Kidney epithelial cell (primary cell): ENCODE data around the gene C1QL2. TPM values are rescaled to one million over a fixed set of nuclear protein-coding genes. Genes with fewer than 3 reads are reported as not detected.

Experiments used
- DNase-seq: peaks from one replicate; pipeline ENCODE4 v3.0.0-alpha.2; 2010; ENCODE audit warnings: low read depth
- H3K27me3 ChIP-seq: 2 replicates; pipeline ENCODE4 v1.6.0; 2011; ENCODE audit warnings: low read length; ENCODE audit not compliant: control insufficient read depth, insufficient read depth
- H3K36me3 ChIP-seq: 2 replicates; pipeline ENCODE4 v1.5.1; 2011; ENCODE audit warnings: low read length; ENCODE audit not compliant: control insufficient read depth, insufficient read depth
- H3K4me3 ChIP-seq: 2 replicates; pipeline ENCODE4 v1.5.1; 2011; ENCODE audit warnings: low read depth, mild to moderate bottlenecking, control low read depth, low read length
- CTCF ChIP-seq: IDR thresholded peaks from 2 replicates; pipeline ENCODE4 v1.5.1; 2011; ENCODE audit warnings: mild to moderate bottlenecking, moderate library complexity, low read length, control low read depth, inconsistent platforms; ENCODE audit not compliant: insufficient read depth, poor library complexity, severe bottlenecking
- total RNA-seq: library from RNA; depleted of rRNA; stranded (reverse); fragments of >200 nt; gene quantifications from 2 replicates; pipeline ENCODE4 v1.2.3, GENCODE V29; 2015

Gene C1QL2
- total RNA-seq, 1 donor from 2014 or later = not detected

- no peaks in the 10 kb centered on the region for H3K27me3 ChIP-seq
- TF ChIP-seq CTCF = no peak
- no peaks in the 10 kb centered on the region for H3K36me3 ChIP-seq
- no peak overlapping the region for H3K4me3 ChIP-seq
- DNase-seq = no peak
Observed at GRCh38 chr2:119202610-119203310, 44.2 kb upstream of the C1QL2 start.

GRCh38 chr2:119201815-119202214 lies 43.3 kb upstream of the C1QL2 start:
- TF ChIP-seq CTCF = no peak
- DNase-seq = no peak

GRCh38 chr2:119198240-119198840 lies 39.8 kb upstream of the C1QL2 start:
- Histone ChIP-seq H3K4me3 (no peak overlapping the region), H3K27me3 (no peaks in the 10 kb centered on the region), H3K36me3 (no peaks in the 10 kb centered on the region)
- DNase-seq = no peak
- no peak for TF ChIP-seq CTCF

More at GRCh38 chr2:119201815-119202214, 43.3 kb upstream of the C1QL2 start:
- Histone ChIP-seq H3K27me3 (no peaks in the 10 kb centered on the region), H3K4me3 (no peak overlapping the region), H3K36me3 (no peaks in the 10 kb centered on the region)

GRCh38 chr2:119197529-119198239 lies 39.1 kb upstream of the C1QL2 start:
- no peak for DNase-seq
- H3K27me3 ChIP-seq = no peaks in the 10 kb centered on the region
- no peak for TF ChIP-seq CTCF
- no peaks in the 10 kb centered on the region for H3K36me3 ChIP-seq
- no peak overlapping the region for H3K4me3 ChIP-seq

GRCh38 chr2:119197126-119197405 lies 38.5 kb upstream of the C1QL2 start:
- Histone ChIP-seq H3K36me3 (no peaks in the 10 kb centered on the region), H3K4me3 (no peak overlapping the region), H3K27me3 (no peaks in the 10 kb centered on the region)
- TF ChIP-seq CTCF = no peak
- no peak for DNase-seq
